GM10266 (cell line): Measurements from ENCODE around the gene SUMF1.

Experiments
- DNase-seq: peaks from one replicate; pipeline ENCODE4 v3.0.0; 2012; ENCODE audit errors: extremely low spot score
- TF ChIP-seq, protein P1 (sequence below): IDR thresholded peaks from 2 replicates; pipeline ENCODE4 v1.5.1; 2012; ENCODE audit warnings: mild to moderate bottlenecking, low read depth; ENCODE audit not compliant: control insufficient read depth, insufficient read depth; ENCODE audit errors: missing control alignments

The SUMF1 gene

DNA sequence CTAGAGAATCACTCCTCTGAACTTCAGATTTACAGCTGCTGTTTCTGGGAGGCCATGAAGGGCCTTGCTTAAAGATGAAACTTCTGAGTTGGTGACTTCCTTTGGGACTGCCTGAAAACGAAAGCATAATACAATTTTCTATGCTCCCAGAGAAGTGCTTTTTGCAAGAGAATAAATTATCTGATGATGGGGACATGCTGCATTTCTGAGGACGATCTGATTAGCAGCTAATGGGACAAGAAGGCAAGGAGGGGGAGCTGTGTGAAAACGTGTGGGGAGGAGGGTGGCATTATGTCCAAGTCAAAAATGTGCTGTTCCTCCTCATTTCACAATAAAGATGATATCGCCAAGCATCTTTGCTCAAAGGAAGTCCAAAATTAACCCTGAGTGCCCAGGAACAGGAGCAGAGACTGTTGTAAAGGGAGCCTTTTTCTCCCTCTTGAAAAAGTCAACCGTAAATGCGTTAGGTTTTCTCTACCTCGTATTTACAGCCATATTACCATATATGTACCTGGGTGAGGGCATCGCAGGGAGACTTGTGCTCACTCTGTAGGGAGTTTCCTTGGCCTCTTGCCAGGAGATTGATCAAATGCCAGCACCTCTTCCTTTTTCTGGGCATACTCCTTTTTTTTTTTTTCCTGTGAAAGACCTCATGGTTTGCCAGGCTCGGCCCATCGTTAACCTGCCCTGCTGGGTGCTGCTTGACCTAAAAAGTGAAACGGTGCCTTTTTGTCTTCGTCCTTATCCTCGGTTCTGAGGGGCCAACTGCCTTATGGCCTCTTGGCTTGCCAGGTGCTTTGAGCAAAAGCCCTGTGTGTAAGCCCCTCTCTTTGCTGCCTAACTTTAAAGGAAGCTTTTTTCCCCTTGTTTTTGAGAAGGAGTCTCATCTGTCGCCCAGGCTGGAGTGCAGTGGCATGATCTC lies 37.5 kb upstream of the SUMF1 start:
- TF ChIP-seq, protein P1, sequence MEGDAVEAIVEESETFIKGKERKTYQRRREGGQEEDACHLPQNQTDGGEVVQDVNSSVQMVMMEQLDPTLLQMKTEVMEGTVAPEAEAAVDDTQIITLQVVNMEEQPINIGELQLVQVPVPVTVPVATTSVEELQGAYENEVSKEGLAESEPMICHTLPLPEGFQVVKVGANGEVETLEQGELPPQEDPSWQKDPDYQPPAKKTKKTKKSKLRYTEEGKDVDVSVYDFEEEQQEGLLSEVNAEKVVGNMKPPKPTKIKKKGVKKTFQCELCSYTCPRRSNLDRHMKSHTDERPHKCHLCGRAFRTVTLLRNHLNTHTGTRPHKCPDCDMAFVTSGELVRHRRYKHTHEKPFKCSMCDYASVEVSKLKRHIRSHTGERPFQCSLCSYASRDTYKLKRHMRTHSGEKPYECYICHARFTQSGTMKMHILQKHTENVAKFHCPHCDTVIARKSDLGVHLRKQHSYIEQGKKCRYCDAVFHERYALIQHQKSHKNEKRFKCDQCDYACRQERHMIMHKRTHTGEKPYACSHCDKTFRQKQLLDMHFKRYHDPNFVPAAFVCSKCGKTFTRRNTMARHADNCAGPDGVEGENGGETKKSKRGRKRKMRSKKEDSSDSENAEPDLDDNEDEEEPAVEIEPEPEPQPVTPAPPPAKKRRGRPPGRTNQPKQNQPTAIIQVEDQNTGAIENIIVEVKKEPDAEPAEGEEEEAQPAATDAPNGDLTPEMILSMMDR: no peak
- no peak for DNase-seq

- TF ChIP-seq, protein P1: no peak
- DNase-seq: no peak
These were observed 36.0 kb upstream of the SUMF1 start for GRCh38 chr3:4503050-4503449.

DNA sequence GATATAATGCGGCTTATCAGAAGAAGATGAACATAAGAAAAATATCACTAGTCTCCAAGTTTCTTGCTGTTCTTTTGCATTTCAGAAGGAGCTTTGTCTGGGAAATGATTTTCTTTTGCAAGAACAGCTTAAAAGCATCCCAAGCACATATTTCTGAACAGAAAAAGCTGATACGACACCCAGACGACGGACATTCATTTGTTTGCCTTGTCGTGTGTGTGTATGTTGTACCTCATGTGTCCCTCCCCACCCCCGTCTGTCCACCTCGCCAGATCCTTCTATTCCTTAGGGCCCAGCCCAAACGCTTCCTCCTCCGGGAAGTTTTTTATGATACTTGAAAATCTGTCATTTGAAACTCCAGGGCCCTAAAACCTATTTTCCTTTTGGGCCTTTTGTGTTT lies 34.9 kb upstream of the SUMF1 start:
- DNase-seq: no peak
- TF ChIP-seq, protein P1: no peak

- DNase-seq: no peak
- TF ChIP-seq, protein P1: no peak
These were observed 34.4 kb upstream of the SUMF1 start for GRCh38 chr3:4501437-4501836.

DNA sequence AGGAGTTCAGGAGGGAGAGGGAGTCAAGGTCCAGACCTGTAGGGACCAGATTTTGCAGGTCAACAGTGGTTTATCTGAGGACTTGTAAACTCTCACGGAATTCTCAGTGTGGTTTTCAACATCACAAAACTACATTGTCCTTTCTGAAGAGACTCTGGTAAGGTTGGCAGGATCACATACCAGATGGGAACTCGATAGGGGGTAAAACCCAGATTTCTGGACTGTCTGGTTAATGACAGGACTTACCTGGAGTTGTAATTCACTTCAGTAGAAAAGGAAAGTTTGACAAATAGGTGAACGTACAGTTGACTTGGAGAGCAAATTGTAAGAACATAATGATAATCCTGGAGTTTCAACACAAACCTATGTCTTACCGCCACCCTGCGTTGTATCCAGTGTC lies 31.4 kb upstream of the SUMF1 start:
- TF ChIP-seq, protein P1: no peak

GRCh38 chr3:4497843-4498324 lies 30.8 kb upstream of the SUMF1 start:
- no peak for DNase-seq
- TF ChIP-seq, protein P1: no peak

More for the DNA sequence above, 31.4 kb upstream of the SUMF1 start:
- no peak for DNase-seq
